CD8-positive, alpha-beta memory T cell (primary cell): Measurements from ENCODE around the gene KYAT1. TPM values are rescaled to one million over a fixed set of nuclear protein-coding genes. Genes with fewer than 3 reads are reported as not detected.

Source experiments
- CTCF ChIA-PET: fragments of 350-600 bp; sonication (Branson Sonifier 250); formaldehyde crosslinking; loops from one replicate; lab custom pipeline; 2021; ENCODE audit warnings: antibody characterized with exemption; lab: Charles Lee
- POLR2A ChIA-PET: fragments of 350-600 bp; sonication (Branson Sonifier 250); formaldehyde crosslinking; loops from one replicate; lab custom pipeline; 2021; ENCODE audit warnings: antibody characterized with exemption; lab: Charles Lee
- DNase-seq, 5 donors: peaks; one replicate each; pipeline versions ENCODE4 v3.0.0 to v3.0.0-alpha.2; 2020 to 2022; ENCODE audit warnings: mixed read lengths in 1 of 5
- H3K27ac ChIP-seq: one replicate; pipeline ENCODE4 v1.7.0; 2013; ENCODE audit warnings: low read depth, mild to moderate bottlenecking, low read length, moderate library complexity
- H3K27me3 ChIP-seq: 2 replicates; pipeline ENCODE4 v1.7.0; 2013; ENCODE audit warnings: low read length, mild to moderate bottlenecking; ENCODE audit not compliant: insufficient read depth, poor library complexity, severe bottlenecking
- H3K36me3 ChIP-seq: 2 replicates; pipeline ENCODE4 v1.7.0; 2013; ENCODE audit warnings: mild to moderate bottlenecking, low read length, moderate library complexity; ENCODE audit not compliant: insufficient read depth
- H3K4me1 ChIP-seq: 2 replicates; pipeline ENCODE4 v1.7.0; 2013; ENCODE audit warnings: mild to moderate bottlenecking, low read length, moderate library complexity; ENCODE audit not compliant: insufficient read depth
- H3K4me3 ChIP-seq: 2 replicates; pipeline ENCODE4 v1.7.0; 2013; ENCODE audit warnings: mild to moderate bottlenecking, low read length
- H3K9me3 ChIP-seq: 2 replicates; pipeline ENCODE4 v1.7.0; 2013; ENCODE audit warnings: mild to moderate bottlenecking, low read length
- H3K27ac Mint-ChIP-seq, 8 donors: one replicate each; pipeline ENCODE4 v1.8.0; 2020 to 2021; ENCODE audit warnings: mixed read lengths in 8 of 8, mild to moderate bottlenecking in 6 of 8, inconsistent platforms in 3 of 8, moderate library complexity in 3 of 8
- H3K27me3 Mint-ChIP-seq, 2 donors: one replicate each; pipeline ENCODE4 v1.8.0; 2020 to 2021; ENCODE audit warnings: mixed read lengths in 2 of 2, mild to moderate bottlenecking in 1 of 2, moderate library complexity in 1 of 2
- H3K36me3 Mint-ChIP-seq, 3 donors: one replicate each; pipeline ENCODE4 v1.8.0; 2020 to 2021; ENCODE audit warnings: mixed read lengths in 3 of 3, inconsistent platforms in 1 of 3, mild to moderate bottlenecking in 1 of 3
- H3K4me1 Mint-ChIP-seq, 3 donors: one replicate each; pipeline ENCODE4 v1.8.0; 2020 to 2021; ENCODE audit warnings: mixed read lengths in 3 of 3, inconsistent platforms in 1 of 3, mild to moderate bottlenecking in 1 of 3
- H3K4me3 Mint-ChIP-seq, 7 donors: one replicate each; pipeline ENCODE4 v1.8.0; 2020 to 2021; ENCODE audit warnings: mixed read lengths in 7 of 7, mild to moderate bottlenecking in 6 of 7, moderate library complexity in 4 of 7, inconsistent platforms in 2 of 7
- H3K9me3 Mint-ChIP-seq, 5 donors: one replicate each; pipeline ENCODE4 v1.8.0; 2020 to 2022; ENCODE audit warnings: mixed read lengths in 5 of 5, mild to moderate bottlenecking in 3 of 5, moderate library complexity in 2 of 5, inconsistent platforms in 1 of 5
- polyA plus RNA-seq: library from polyadenylated mRNA; unstranded; fragments of 300-500 nt; fragmentation: Illumina TruSeq; gene quantifications from one replicate; pipeline ENCODE4 v1.2.3, GENCODE V29; 2021
- total RNA-seq, 2 experiments: library from RNA; stranded (reverse); gene quantifications; one replicate each; pipeline ENCODE4 v1.2.3, GENCODE V29; 2021

KYAT1 gene
- total and polyA plus RNA-seq, 3 experiments from 2014 or later: 8.8 to 10.4 (median 8.9) TPM

- H3K27me3 Mint-ChIP-seq: no peaks in the 10 kb centered on the region
- Histone ChIP-seq H3K4me1 (no peaks in the 10 kb centered on the region), H3K27ac (no peak within 1 kb of the TSS), H3K4me3 (no peak within 1 kb of the TSS), H3K36me3 (peaks cover 8% of the 10 kb centered on the region), H3K9me3 (no peaks in the 10 kb centered on the region), H3K27me3 (no peaks in the 10 kb centered on the region)
- ChIA-PET CTCF (interaction anchor here (1.0 to 11.7 kb wide), 2 partner anchors 11 to 59 kb away, joined by 3 to 155 read pairs; no protein-coding TSS in a partner anchor), POLR2A (interaction anchor here (0.6 kb wide), 1 partner anchor 25 kb away, joined by 3 read pairs; no protein-coding TSS in a partner anchor)
- DNase-seq: no peak
- peak within 1 kb of the TSS in 4 of 8 donors; percentile 29 to 87 (median 55) for H3K27ac Mint-ChIP-seq
- H3K4me1 Mint-ChIP-seq: peaks cover 0 to 9% (median 5%) of the 10 kb centered on the region in 3 donors
- no peaks in the 10 kb centered on the region for H3K9me3 Mint-ChIP-seq
- H3K4me3 Mint-ChIP-seq: no peak within 1 kb of the TSS
- H3K36me3 Mint-ChIP-seq: peaks cover 0 to 27% (median 7%) of the 10 kb centered on the region in 3 donors
These were observed 38.8 kb upstream of the KYAT1 start, which contains the start of gene PHYHD1 for GRCh38 chr9:128920381-128921058. Gene PHYHD1, plus strand, starts transcription at chr9:128920982. Its CDS starts 1,342 bp downstream, at chr9:128922324.

DNA sequence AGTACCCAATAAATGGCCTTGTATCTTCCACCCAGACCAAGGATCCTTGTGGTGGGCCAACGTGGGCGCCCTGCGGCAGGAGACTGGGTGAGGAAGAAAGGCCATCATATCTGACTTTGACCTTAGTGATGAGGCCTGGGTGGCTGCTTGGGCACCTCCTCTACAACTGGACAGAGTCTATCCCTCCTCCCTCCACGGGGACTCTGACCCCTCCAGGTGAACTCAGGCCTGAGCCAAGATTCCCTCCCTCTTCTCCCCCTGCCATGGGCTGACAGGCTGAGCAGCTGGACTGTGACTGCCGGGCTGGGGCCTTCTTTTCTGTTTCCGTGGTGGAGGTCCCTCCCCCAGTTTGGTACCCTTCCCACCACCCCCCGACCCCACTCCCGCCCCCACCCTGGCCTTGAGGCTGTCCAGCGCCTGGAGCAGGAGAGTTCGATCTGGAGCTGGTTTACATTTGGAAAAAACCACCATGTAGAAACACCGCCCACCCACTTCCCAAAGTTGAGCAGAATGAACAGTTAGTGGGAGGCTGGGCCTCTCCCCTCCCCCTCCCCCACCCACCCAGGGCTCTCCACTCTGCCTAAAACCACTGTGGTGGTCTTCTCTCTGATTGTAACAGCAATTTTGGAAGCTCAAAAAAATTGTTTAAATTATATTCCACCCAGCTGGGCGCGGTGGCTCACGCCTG, 37.8 kb upstream of the KYAT1 start:
- H3K4me1 ChIP-seq: peaks cover 3% of the 10 kb centered on the region
- no peaks in the 10 kb centered on the region for H3K27me3 ChIP-seq
- Mint-ChIP-seq H3K4me1 (peaks cover 1 to 14% (median 5%) of the 10 kb centered on the region in 3 donors), H3K36me3 (peaks cover 0 to 34% (median 7%) of the 10 kb centered on the region in 3 donors), H3K27ac (peak overlapping the region in 3 of 8 donors; percentile 20 to 72 (median 42)), H3K9me3 (no peaks in the 10 kb centered on the region), H3K27me3 (no peaks in the 10 kb centered on the region), H3K4me3 (no peak overlapping the region)
- peaks cover 8% of the 10 kb centered on the region for H3K36me3 ChIP-seq
- H3K27ac ChIP-seq: no peak overlapping the region
- H3K9me3 ChIP-seq: no peaks in the 10 kb centered on the region
- H3K4me3 ChIP-seq: no peak overlapping the region
- DNase-seq: no peak
- CTCF ChIA-PET: interaction anchor here (1.0 to 2.4 kb wide), 3 partner anchors 8 to 56 kb away, joined by 3 to 10 read pairs (median 3); no protein-coding TSS in a partner anchor
- POLR2A ChIA-PET: no interaction called here

DNA sequence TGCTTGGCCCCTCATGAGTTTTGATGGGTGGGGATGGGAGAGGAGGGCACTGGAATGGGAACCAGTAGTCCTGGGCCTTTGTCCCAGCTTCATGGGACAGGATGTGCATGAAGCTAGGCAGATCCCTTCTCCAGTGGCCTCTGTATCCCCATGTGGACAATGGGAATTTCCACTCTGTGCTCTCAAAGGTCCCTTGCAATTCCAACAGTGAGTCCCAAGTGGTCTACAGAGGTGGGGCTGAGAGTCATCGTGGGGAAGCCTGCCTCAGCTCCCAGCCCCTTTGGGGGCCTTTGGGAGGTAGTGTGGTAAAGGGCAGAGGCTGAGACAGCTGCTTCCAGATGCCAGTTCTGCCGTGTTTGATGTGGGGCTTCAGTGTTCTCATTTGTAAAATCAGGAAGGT, 37.2 kb upstream of the KYAT1 start:
- ChIA-PET CTCF (interaction anchor here (1.0 to 2.4 kb wide), 3 partner anchors 9 to 57 kb away, joined by 3 to 10 read pairs (median 3); no protein-coding TSS in a partner anchor), POLR2A (no interaction called here)
- no peak overlapping the region for H3K27ac ChIP-seq
- Mint-ChIP-seq H3K27me3 (no peaks in the 10 kb centered on the region), H3K4me1 (peaks cover 1 to 19% (median 5%) of the 10 kb centered on the region in 3 donors), H3K36me3 (peaks cover 0 to 34% (median 7%) of the 10 kb centered on the region in 3 donors), H3K9me3 (no peaks in the 10 kb centered on the region), H3K4me3 (no peak overlapping the region), H3K27ac (peak overlapping the region in 3 of 8 donors; percentile 20 to 72 (median 42))
- peaks cover 8% of the 10 kb centered on the region for H3K4me1 ChIP-seq
- no peaks in the 10 kb centered on the region for H3K9me3 ChIP-seq
- DNase-seq: no peak
- H3K27me3 ChIP-seq: no peaks in the 10 kb centered on the region
- no peak overlapping the region for H3K4me3 ChIP-seq
- H3K36me3 ChIP-seq: peaks cover 8% of the 10 kb centered on the region

GRCh38 chr9:128917151-128917849, 35.5 kb upstream of the KYAT1 start:
- Mint-ChIP-seq H3K9me3 (no peaks in the 10 kb centered on the region), H3K27me3 (no peaks in the 10 kb centered on the region), H3K36me3 (peaks cover 0 to 44% (median 9%) of the 10 kb centered on the region in 3 donors), H3K27ac (peak overlapping the region in 2 of 8 donors; percentile 11 to 77), H3K4me3 (no peak overlapping the region), H3K4me1 (peaks cover 11 to 29% (median 18%) of the 10 kb centered on the region in 3 donors)
- ChIA-PET CTCF (interaction anchor here (1.5 kb wide), 1 partner anchor 11 kb away, joined by 3 read pairs; no protein-coding TSS in a partner anchor), POLR2A (interaction anchor here (0.6 kb wide), 1 partner anchor 80 kb away, joined by 4 read pairs; no protein-coding TSS in a partner anchor)
- Histone ChIP-seq H3K27me3 (no peaks in the 10 kb centered on the region), H3K9me3 (no peaks in the 10 kb centered on the region), H3K4me1 (peaks cover 24% of the 10 kb centered on the region), H3K36me3 (peaks cover 8% of the 10 kb centered on the region), H3K27ac (no peak overlapping the region), H3K4me3 (no peak overlapping the region)
- DNase-seq: no peak

DNA sequence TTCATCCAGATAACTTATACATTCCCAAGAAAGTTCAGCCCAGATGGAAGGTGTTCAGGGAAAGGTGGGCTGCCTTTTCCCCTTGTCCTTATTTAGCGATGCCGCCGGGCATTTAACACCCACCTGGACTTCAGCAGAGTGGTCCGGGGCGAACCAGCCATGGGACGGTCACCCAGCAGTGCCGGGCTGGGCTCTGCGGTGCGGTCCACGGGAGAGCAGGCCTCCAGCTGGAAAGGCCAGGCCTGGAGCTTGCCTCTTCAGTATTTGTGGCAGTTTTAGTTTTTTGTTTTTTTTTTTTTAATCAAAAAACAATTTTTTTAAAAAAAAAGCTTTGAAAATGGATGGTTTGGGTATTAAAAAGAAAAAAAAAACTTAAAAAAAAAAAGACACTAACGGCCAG, 35.0 kb upstream of the KYAT1 start:
- H3K27me3 Mint-ChIP-seq: no peaks in the 10 kb centered on the region
- peaks cover 0 to 49% (median 9%) of the 10 kb centered on the region in 3 donors for H3K36me3 Mint-ChIP-seq
- H3K9me3 Mint-ChIP-seq: no peaks in the 10 kb centered on the region
- Histone ChIP-seq H3K27ac (no peak overlapping the region), H3K4me3 (no peak overlapping the region), H3K36me3 (peaks cover 8% of the 10 kb centered on the region), H3K27me3 (no peaks in the 10 kb centered on the region), H3K9me3 (no peaks in the 10 kb centered on the region), H3K4me1 (peaks cover 30% of the 10 kb centered on the region)
- ChIA-PET POLR2A (interaction anchor here (0.6 kb wide), 1 partner anchor 80 kb away, joined by 4 read pairs; no protein-coding TSS in a partner anchor), CTCF (interaction anchor here (1.5 kb wide), 1 partner anchor 12 kb away, joined by 3 read pairs; no protein-coding TSS in a partner anchor)
- no peak overlapping the region for H3K4me3 Mint-ChIP-seq
- H3K4me1 Mint-ChIP-seq: peaks cover 15 to 30% (median 23%) of the 10 kb centered on the region in 3 donors
- no peak for DNase-seq
- no peak overlapping the region for H3K27ac Mint-ChIP-seq

DNA sequence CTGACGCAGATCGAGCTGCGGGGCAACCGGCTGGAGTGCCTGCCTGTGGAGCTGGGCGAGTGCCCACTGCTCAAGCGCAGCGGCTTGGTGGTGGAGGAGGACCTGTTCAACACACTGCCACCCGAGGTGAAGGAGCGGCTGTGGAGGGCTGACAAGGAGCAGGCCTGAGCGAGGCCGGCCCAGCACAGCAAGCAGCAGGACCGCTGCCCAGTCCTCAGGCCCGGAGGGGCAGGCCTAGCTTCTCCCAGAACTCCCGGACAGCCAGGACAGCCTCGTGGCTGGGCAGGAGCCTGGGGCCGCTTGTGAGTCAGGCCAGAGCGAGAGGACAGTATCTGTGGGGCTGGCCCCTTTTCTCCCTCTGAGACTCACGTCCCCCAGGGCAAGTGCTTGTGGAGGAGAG, 34.5 kb upstream of the KYAT1 start:
- no peaks in the 10 kb centered on the region for H3K27me3 Mint-ChIP-seq
- POLR2A ChIA-PET: interaction anchor here (0.6 kb wide), 1 partner anchor 81 kb away, joined by 4 read pairs; no protein-coding TSS in a partner anchor
- H3K9me3 Mint-ChIP-seq: no peaks in the 10 kb centered on the region
- peaks cover 35% of the 10 kb centered on the region for H3K4me1 ChIP-seq
- no peak overlapping the region for H3K4me3 Mint-ChIP-seq
- H3K36me3 ChIP-seq: peaks cover 8% of the 10 kb centered on the region
- no peak for DNase-seq
- H3K27ac ChIP-seq: no peak overlapping the region
- no peaks in the 10 kb centered on the region for H3K9me3 ChIP-seq
- peaks cover 18 to 35% (median 24%) of the 10 kb centered on the region in 3 donors for H3K4me1 Mint-ChIP-seq
- H3K27me3 ChIP-seq: no peaks in the 10 kb centered on the region
- H3K36me3 Mint-ChIP-seq: peaks cover 0 to 53% (median 9%) of the 10 kb centered on the region in 3 donors
- no peak overlapping the region for H3K4me3 ChIP-seq
- CTCF ChIA-PET: interaction anchor here (1.5 kb wide), 1 partner anchor 12 kb away, joined by 3 read pairs; no protein-coding TSS in a partner anchor
- no peak overlapping the region for H3K27ac Mint-ChIP-seq

- Histone ChIP-seq H3K27ac (no peak overlapping the region), H3K4me1 (peaks cover 54% of the 10 kb centered on the region), H3K9me3 (no peaks in the 10 kb centered on the region), H3K4me3 (no peak overlapping the region), H3K27me3 (no peaks in the 10 kb centered on the region), H3K36me3 (peaks cover 20% of the 10 kb centered on the region)
- H3K9me3 Mint-ChIP-seq: no peaks in the 10 kb centered on the region
- POLR2A ChIA-PET: no interaction called here
- no peaks in the 10 kb centered on the region for H3K27me3 Mint-ChIP-seq
- peaks cover under 1 to 68% (median 11%) of the 10 kb centered on the region in 3 donors for H3K36me3 Mint-ChIP-seq
- no peak for DNase-seq
- peaks cover 27 to 50% (median 36%) of the 10 kb centered on the region in 3 donors for H3K4me1 Mint-ChIP-seq
- no peak overlapping the region for H3K4me3 Mint-ChIP-seq
- peak overlapping the region in 2 of 8 donors; percentile 22 to 66 for H3K27ac Mint-ChIP-seq
- CTCF ChIA-PET: interaction anchor here (1.3 to 2.1 kb wide), 2 partner anchors 14 to 52 kb away, joined by 3 to 8 read pairs; no protein-coding TSS in a partner anchor
These were observed 32.4 kb upstream of the KYAT1 start for GRCh38 chr9:128913995-128914772.
